Prostate gland (tissue), 2 donors: ENCODE measurements around the gene GRIN3B. TPM values are rescaled to one million over a fixed set of nuclear protein-coding genes. Genes with fewer than 3 reads are reported as not detected.
A peak's percentile ranks its signal among the peaks of the same experiment; 100 is the strongest.

Experiments used
- DNase-seq: peaks from one replicate; pipeline ENCODE4 v3.0.0-alpha.2; 2019; ENCODE audit warnings: low spot score
- H3K27ac ChIP-seq, 2 donors: fragments of 200-600 bp; sonication (generic); 2 replicates each; pipeline ENCODE4 v1.5.1; 2017 to 2019
- H3K27me3 ChIP-seq: fragments of 200-600 bp; sonication (generic); replicated peaks from 2 replicates; pipeline ENCODE4 v1.5.1; 2019; ENCODE audit not compliant: insufficient read depth
- H3K36me3 ChIP-seq, 2 donors: fragments of 200-600 bp; sonication (generic); 1 replicate in 1 of 2; 2 replicates in 1 of 2; pipeline versions ENCODE4 v1.5.1 to v1.8.1; 2017 to 2019
- H3K4me1 ChIP-seq: fragments of 200-600 bp; sonication (generic); replicated peaks from 2 replicates; pipeline ENCODE4 v1.5.1; 2019
- H3K4me3 ChIP-seq, 2 donors: fragments of 200-600 bp; sonication (generic); 2 replicates each; pipeline ENCODE4 v1.5.1; 2017 to 2019
- H3K9me3 ChIP-seq: fragments of 200-600 bp; sonication (generic); 2 replicates; pipeline ENCODE4 v1.5.1; 2017
- CTCF ChIP-seq, 4 experiments: fragments of 200-600 bp in 2 of 4; fragments of 450-650 bp in 2 of 4; sonication (generic) in 2 of 4; IDR thresholded peaks; 1 replicate in 3 of 4; 2 replicates in 1 of 4; pipeline ENCODE4 v1.5.1; 2016 to 2019; ENCODE audit warnings: antibody characterized with exemption in 4 of 4, mild to moderate bottlenecking in 2 of 4, moderate library complexity in 2 of 4
- POLR2A ChIP-seq: fragments of 450-650 bp; IDR thresholded peaks from one replicate; pipeline ENCODE4 v1.6.1; 2016; ENCODE audit warnings: antibody characterized with exemption, mild to moderate bottlenecking
- POLR2AphosphoS5 ChIP-seq: sonication (generic); formaldehyde crosslinking; IDR thresholded peaks from one replicate; pipeline ENCODE4 v1.6.1; 2017; ENCODE audit warnings: antibody characterized with exemption
- WGBS: methylation state at CpG from one replicate; pipeline ENCODE4 v1.1.5; 2018; 5-methylcytosine and 5-hydroxymethylcytosine counted together
- intact Hi-C: fragments of 100-400 bp; cut with DNase I; formaldehyde crosslinking; loops from one replicate; pipeline ENCODE4 v1.14.2; 2022
- total RNA-seq, 2 donors: library from RNA; depleted of rRNA; stranded (reverse); fragments of >200 nt; gene quantifications; one replicate each; pipeline ENCODE4 v1.1.0, GENCODE V29; 2016

Gene GRIN3B
- total RNA-seq, 2 donors from 2014 or later, result 0.34 TPM; not detected in 1

GRCh38 chr19:998064-998463 lies 2.2 kb upstream of the GRIN3B start:
- H3K27me3 ChIP-seq, result peaks cover 13% of the 10 kb centered on the region
- intact Hi-C loops, result no loop called here

GRCh38 chr19:999379-999719 lies 870 bp upstream of the GRIN3B start:
- TF ChIP-seq CTCF (IDR thresholded peaks at IDR 0.05), result no peak
- no peak for TF ChIP-seq POLR2AphosphoS5
- TF ChIP-seq POLR2A, result no peak
- no peak overlapping the region for H3K27ac ChIP-seq
- no peaks in the 10 kb centered on the region for H3K9me3 ChIP-seq
- DNase-seq, result no peak
- no peaks in the 10 kb centered on the region for H3K36me3 ChIP-seq
- intact Hi-C loops, result no loop called here
- H3K4me3 ChIP-seq, result no peak overlapping the region
- peaks cover 6% of the 10 kb centered on the region for H3K4me1 ChIP-seq
- H3K27me3 ChIP-seq, result peaks cover 13% of the 10 kb centered on the region
- 68% methylated on average over 3 of the region's 3 CpGs for WGBS

More at GRCh38 chr19:998064-998463, 2.2 kb upstream of the GRIN3B start:
- H3K4me3 ChIP-seq, result no peak overlapping the region
- H3K36me3 ChIP-seq, result no peaks in the 10 kb centered on the region
- WGBS, result 27% methylated on average over 6 of the region's 6 CpGs
- TF ChIP-seq POLR2AphosphoS5 (no peak), CTCF (IDR thresholded peaks at IDR 0.05) (no peak), POLR2A (no peak)
- no peak overlapping the region for H3K27ac ChIP-seq
- no peaks in the 10 kb centered on the region for H3K9me3 ChIP-seq
- DNase-seq, result no peak
- H3K4me1 ChIP-seq, result peaks cover 6% of the 10 kb centered on the region

DNA sequence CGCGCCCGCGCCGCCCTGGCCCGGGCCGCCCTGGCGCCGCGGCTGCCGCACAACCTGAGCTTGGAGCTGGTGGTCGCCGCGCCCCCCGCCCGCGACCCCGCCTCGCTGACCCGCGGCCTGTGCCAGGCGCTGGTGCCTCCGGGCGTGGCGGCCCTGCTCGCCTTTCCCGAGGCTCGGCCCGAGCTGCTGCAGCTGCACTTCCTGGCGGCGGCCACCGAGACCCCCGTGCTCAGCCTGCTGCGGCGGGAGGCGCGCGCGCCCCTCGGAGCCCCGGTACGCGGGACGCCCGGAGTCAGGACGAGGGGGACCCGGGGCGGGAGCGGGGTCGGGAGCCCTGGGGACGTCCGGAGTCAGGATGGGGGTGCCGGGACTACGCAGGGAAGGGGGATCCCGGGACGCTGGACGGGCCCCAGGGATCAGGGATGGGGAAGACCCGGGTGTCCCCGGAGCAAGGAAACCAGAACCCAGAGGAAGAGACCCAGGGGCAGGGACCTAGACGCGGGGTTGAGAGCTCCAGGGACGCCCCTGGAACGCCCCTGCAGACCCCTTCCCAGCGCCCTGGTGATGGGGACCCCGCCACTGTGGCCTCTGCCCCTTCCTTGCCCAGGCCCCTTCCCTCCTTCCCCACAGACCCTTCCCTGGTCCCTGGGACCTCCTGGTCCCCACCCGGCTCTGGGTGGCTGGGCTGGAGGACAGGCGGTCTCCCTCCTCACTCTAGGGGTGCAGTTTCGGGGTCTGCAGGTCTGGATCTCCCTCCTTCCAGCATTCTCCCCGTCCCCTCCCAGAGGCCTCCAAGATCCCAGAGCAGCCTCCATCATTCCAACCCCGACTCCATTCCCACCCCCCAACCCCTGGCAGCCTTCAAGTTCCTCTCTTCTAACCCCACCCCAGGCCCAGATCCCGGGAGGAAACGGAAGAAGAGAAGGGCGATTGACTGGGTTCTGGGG lies 645 bp downstream of the GRIN3B start:
- Histone ChIP-seq H3K4me1 (peaks cover 6% of the 10 kb centered on the region), H3K9me3 (no peaks in the 10 kb centered on the region), H3K27me3 (peaks cover 13% of the 10 kb centered on the region), H3K36me3 (no peaks in the 10 kb centered on the region), H3K27ac (no peak overlapping the region), H3K4me3 (no peak overlapping the region)
- DNase-seq, result no peak
- WGBS, result 5% methylated on average over 60 of the region's 73 CpGs
- intact Hi-C loops, result loop anchor here (1.0 kb wide), 1 partner anchor 80 kb away; no protein-coding TSS in a partner anchor
- no peak for TF ChIP-seq CTCF (IDR thresholded peaks at IDR 0.05)
- TF ChIP-seq POLR2AphosphoS5, result no peak
- no peak for TF ChIP-seq POLR2A

DNA sequence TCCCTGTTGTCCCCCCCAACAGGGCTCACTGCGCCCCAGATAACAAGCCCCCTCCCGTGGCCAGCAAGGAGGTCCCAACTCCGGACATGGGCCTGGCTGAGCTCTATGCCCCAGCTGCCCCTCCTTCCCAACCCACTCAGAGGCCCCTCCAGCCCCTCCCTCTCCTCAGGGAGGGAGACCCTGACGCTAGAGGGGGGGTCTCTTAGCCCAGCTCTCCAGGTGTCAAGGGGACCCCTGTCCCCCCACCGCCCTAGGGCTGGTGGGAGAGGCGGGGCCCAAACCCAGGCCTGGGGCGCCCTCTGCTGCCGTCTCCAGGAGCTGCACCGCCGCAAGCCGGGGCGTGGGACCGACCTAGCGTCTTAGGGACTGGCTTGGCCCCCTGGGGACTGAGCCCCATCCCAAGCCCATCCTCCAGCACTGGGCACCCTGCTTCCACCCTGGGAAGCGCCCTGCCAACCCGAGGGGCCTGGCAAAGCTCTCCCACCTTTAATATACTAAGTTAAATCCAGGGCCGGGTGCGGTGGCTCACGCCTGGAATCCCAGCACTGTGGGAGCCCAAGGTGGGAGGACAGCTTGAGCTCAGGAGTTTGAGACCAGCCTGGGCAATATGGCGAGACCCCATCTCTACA lies 1.4 kb downstream of the GRIN3B start:
- H3K9me3 ChIP-seq, result no peaks in the 10 kb centered on the region
- TF ChIP-seq CTCF (IDR thresholded peaks at IDR 0.05) (peak; percentile 44 to 86 (median 66)), POLR2A (peak; percentile 8), POLR2AphosphoS5 (no peak)
- intact Hi-C loops, result loop anchor here (1.0 kb wide), 1 partner anchor 80 kb away; no protein-coding TSS in a partner anchor
- H3K4me3 ChIP-seq, result no peak overlapping the region
- DNase-seq, result no peak
- peaks cover 6% of the 10 kb centered on the region for H3K4me1 ChIP-seq
- WGBS, result 9% methylated on average over 20 of the region's 20 CpGs
- no peaks in the 10 kb centered on the region for H3K36me3 ChIP-seq
- no peak overlapping the region for H3K27ac ChIP-seq
- H3K27me3 ChIP-seq, result peaks cover 13% of the 10 kb centered on the region
